Esophagus squamous epithelium (tissue), 5 donors: ENCODE measurements around the gene TGIF2. TPM values are rescaled to one million over a fixed set of nuclear protein-coding genes. Genes with fewer than 3 reads are reported as not detected.
"Not testable (repeated sequence)": the region's sequence is repeated elsewhere in the genome, so short reads cannot be mapped to it uniquely, and the experiment has no call there.

Source experiments
- DNase-seq: peaks from one replicate; lab custom pipeline; 2025; lab: John Stamatoyannopoulos, UW
- H3K27ac ChIP-seq, 4 donors: fragments of 200-600 bp; sonication (generic); one replicate each; pipeline ENCODE4 v1.5.1; 2016 to 2019; ENCODE audit warnings: mild to moderate bottlenecking in 1 of 4
- H3K27me3 ChIP-seq, 4 donors: fragments of 200-600 bp; sonication (generic); 1 replicate in 3 of 4; 2 replicates in 1 of 4; pipeline versions ENCODE4 v1.5.1 to v1.6.0; 2017 to 2021; ENCODE audit warnings: antibody characterized with exemption in 1 of 4
- H3K36me3 ChIP-seq, 3 donors: fragments of 200-600 bp; sonication (generic); one replicate each; pipeline ENCODE4 v1.5.1; 2016 to 2019
- H3K4me1 ChIP-seq, 3 donors: fragments of 200-600 bp; sonication (generic); one replicate each; pipeline ENCODE4 v1.5.1; 2017 to 2019
- H3K4me3 ChIP-seq, 4 donors: fragments of 200-600 bp; sonication (generic); 1 replicate in 3 of 4; 2 replicates in 1 of 4; pipeline ENCODE4 v1.5.1; 2016 to 2019; ENCODE audit warnings: mild to moderate bottlenecking in 2 of 4, moderate library complexity in 1 of 4
- H3K9me3 ChIP-seq, 3 donors: fragments of 200-600 bp; sonication (generic); one replicate each; pipeline ENCODE4 v1.5.1; 2016 to 2019
- CTCF ChIP-seq, 6 experiments: fragments of 450-650 bp in 4 of 6; fragments of 200-600 bp in 2 of 6; sonication (generic) in 2 of 6; IDR thresholded peaks; one replicate each; pipeline ENCODE4 v1.5.1; 2016 to 2019; ENCODE audit warnings: antibody characterized with exemption in 6 of 6, mild to moderate bottlenecking in 4 of 6, moderate library complexity in 4 of 6
- POLR2A ChIP-seq, 4 donors: fragments of 450-650 bp; IDR thresholded peaks; one replicate each; pipeline ENCODE4 v1.6.1; 2017; ENCODE audit warnings: antibody characterized with exemption in 4 of 4, mild to moderate bottlenecking in 4 of 4, moderate library complexity in 3 of 4
- WGBS, 2 donors: methylation state at CpG; one replicate each; pipeline ENCODE4 v1.1.5; 2018; 5-methylcytosine and 5-hydroxymethylcytosine counted together
- intact Hi-C: fragments of 100-400 bp; cut with DNase I; formaldehyde crosslinking; loops from one replicate; pipeline ENCODE4 v1.15.0; 2022
- total RNA-seq, 4 donors: library from RNA; depleted of rRNA; stranded (reverse); fragments of >200 nt; gene quantifications; one replicate each; pipeline ENCODE4 v1.1.0, GENCODE V29; 2016
- donor health status: DM: yes; HTN: yes; CAD: no.

TGIF2 gene
- total RNA-seq, 4 donors from 2014 or later, result 3.4 to 10.9 (median 7.1) TPM

DNA sequence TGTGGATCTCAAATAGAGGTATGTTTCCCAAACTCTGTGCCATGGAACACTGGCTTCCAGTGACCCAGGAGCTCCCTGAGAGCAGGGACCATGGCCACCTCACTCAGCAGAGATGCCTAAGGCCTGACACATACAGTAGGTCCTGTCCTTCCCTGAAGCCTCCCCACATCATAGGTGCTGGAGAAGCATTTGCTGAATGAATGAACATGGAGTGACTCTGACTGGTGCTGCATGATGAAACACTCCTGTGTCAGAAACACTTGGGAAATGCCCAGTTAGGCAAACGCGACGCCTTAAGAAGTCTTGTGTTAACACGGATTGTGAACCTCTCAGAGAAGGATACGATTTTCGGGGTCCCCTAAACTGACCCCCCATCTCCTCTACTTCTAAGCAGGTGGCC lies 58.2 kb downstream of the TGIF2 start:
- no peaks in the 10 kb centered on the region for H3K9me3 ChIP-seq
- 71 to 88% methylated on average over 6 of the region's 6 CpGs for WGBS, 2 donors
- no peak overlapping the region for H3K4me3 ChIP-seq
- intact Hi-C loops, result no loop called here
- H3K27me3 ChIP-seq, result no peaks in the 10 kb centered on the region
- no peak for DNase-seq
- TF ChIP-seq POLR2A (IDR thresholded peaks at IDR 0.05) (no peak), CTCF (IDR thresholded peaks at IDR 0.05) (no peak)
- no peak overlapping the region for H3K27ac ChIP-seq
- no peaks in the 10 kb centered on the region for H3K36me3 ChIP-seq
- no peaks in the 10 kb centered on the region for H3K4me1 ChIP-seq

DNA sequence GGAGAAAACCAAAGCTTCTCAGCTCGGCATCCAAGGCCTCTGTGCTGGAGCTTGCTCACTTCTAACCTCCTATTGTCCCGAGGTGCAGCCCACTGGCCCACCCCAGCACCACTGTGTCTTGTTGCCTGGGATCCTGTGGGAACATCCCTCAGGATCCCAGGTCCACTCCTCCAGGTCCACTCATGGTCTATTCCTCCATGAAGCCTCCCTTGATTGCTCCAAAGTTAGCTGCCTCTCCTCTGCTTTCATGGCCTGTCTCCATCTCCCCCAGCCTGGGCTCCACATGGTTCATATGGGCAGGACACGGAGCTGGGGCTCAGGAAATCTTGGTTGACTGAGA lies 58.7 kb downstream of the TGIF2 start:
- no peaks in the 10 kb centered on the region for H3K27me3 ChIP-seq
- H3K27ac ChIP-seq, result no peak overlapping the region
- H3K9me3 ChIP-seq, result no peaks in the 10 kb centered on the region
- 73 to 78% methylated on average over 2 to 3 of the region's 3 CpGs for WGBS, 2 donors
- TF ChIP-seq CTCF (IDR thresholded peaks at IDR 0.05) (no peak), POLR2A (IDR thresholded peaks at IDR 0.05) (no peak)
- DNase-seq, result no peak
- no peaks in the 10 kb centered on the region for H3K36me3 ChIP-seq
- no peak overlapping the region for H3K4me3 ChIP-seq
- intact Hi-C loops, result no loop called here
- H3K4me1 ChIP-seq, result no peaks in the 10 kb centered on the region

DNA sequence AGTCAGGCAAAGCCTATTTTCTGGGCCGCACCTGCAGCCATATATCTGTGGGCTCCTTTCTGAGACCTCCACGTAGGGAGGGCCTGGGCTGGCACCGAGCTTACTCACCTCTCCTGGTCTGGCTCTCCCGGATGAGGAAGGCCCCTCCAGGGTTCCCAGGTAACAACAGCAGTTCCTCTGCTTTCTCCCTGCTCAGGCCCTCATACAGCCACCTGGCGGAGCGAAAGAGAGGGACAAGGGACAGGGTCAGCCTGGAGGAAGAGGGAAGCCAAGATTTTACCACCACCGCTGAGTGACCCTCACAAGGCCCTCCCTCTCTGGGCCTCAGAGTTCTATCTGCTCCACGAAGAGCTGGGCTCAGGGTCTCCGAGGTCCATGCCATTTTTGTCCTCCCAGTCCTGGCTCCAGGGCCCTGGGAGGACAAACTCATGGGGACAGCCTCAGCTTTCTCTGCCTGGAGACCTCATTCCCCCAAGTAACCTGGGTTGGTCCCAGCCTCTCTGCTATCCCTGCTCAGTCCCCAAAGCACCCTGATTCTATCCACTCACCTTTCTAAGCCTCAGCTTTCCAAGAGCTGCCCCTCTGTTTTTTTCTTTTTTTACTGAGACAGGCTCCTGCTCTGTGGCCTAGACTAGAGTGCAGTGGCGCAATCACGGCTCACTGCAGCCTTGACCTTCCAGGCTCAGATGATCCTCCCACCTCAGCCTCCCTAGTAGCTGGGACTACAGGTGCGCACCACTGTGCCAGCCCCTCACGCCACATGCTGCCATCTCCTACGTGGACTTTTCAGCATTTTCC lies 59.3 kb downstream of the TGIF2 start:
- Histone ChIP-seq H3K36me3 (no peaks in the 10 kb centered on the region), H3K27me3 (no peaks in the 10 kb centered on the region), H3K4me1 (no peaks in the 10 kb centered on the region), H3K9me3 (no peaks in the 10 kb centered on the region), H3K27ac (no peak overlapping the region), H3K4me3 (no peak overlapping the region)
- DNase-seq, result no peak
- WGBS, 2 donors, result 85 to 88% methylated on average over 7 to 8 of the region's 14 CpGs
- no peak for TF ChIP-seq POLR2A (IDR thresholded peaks at IDR 0.05)
- TF ChIP-seq CTCF (IDR thresholded peaks at IDR 0.05), result no peak
- intact Hi-C loops, result no loop called here

- no peaks in the 10 kb centered on the region for H3K9me3 ChIP-seq
- H3K4me3 ChIP-seq, result no peak overlapping the region
- H3K4me1 ChIP-seq, result no peaks in the 10 kb centered on the region
- no peak for TF ChIP-seq POLR2A (IDR thresholded peaks at IDR 0.05)
- no peak for TF ChIP-seq CTCF (IDR thresholded peaks at IDR 0.05)
- WGBS, 2 donors, result 45 to 79% methylated on average over 1 to 6 of the region's 9 CpGs
- H3K27me3 ChIP-seq, result no peaks in the 10 kb centered on the region
- DNase-seq, result no peak
- no peak overlapping the region for H3K27ac ChIP-seq
- no peaks in the 10 kb centered on the region for H3K36me3 ChIP-seq
- intact Hi-C loops, result no loop called here
Observed at GRCh38 chr20:36633285-36633772, 59.9 kb downstream of the TGIF2 start.

DNA sequence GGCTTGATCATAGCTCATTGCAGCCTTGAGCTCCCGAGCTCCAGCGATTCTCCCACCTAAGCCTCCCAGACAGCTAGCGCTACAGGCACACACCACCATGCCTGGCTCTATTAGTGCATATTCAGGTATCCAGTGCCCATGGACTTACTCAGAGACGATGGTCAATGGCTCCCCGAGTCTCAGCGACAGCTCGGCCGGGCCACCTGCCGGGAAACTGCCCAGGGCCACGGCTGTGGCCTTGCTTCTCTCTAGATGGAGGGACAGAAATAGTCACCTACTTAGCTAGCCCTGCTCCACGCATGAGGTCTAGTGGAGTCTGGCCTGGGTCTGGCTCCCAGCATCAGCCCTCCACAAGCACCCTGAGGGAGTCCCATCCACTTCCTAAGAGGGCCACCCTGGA lies 60.9 kb downstream of the TGIF2 start:
- TF ChIP-seq POLR2A (IDR thresholded peaks at IDR 0.05), result no peak
- no peak for TF ChIP-seq CTCF (IDR thresholded peaks at IDR 0.05)
- 100% methylated on average over 3 of the region's 11 CpGs; no CpG with 5 or more reads in 1 of the 2 donors for WGBS, 2 donors
- Histone ChIP-seq H3K27ac (no peak overlapping the region), H3K9me3 (no peaks in the 10 kb centered on the region), H3K36me3 (no peaks in the 10 kb centered on the region), H3K4me3 (no peak overlapping the region), H3K4me1 (no peaks in the 10 kb centered on the region), H3K27me3 (no peaks in the 10 kb centered on the region)
- no peak for DNase-seq
- intact Hi-C loops, result no loop called here

GRCh38 chr20:36638876-36639400 lies 65.5 kb downstream of the TGIF2 start:
- H3K9me3 ChIP-seq, DNase-seq, intact Hi-C loops, H3K4me3 ChIP-seq, H3K4me1 ChIP-seq, H3K27me3 ChIP-seq, H3K27ac ChIP-seq, H3K36me3 ChIP-seq: not testable (repeated sequence)
- 91 to 95% methylated on average over 10 to 12 of the region's 12 CpGs for WGBS, 2 donors
